Stimulated activated CD8-positive, alpha-beta memory T cell treated with anti-CD3 and anti-CD28 coated beads, Interleukin-7, amount 100 ng/mL, for 48 hours (primary cell): Measurements from ENCODE around the gene SPATA9.
A peak's percentile ranks its signal among the peaks of the same experiment; 100 is the strongest.
"Not testable (repeated sequence)": the region's sequence is repeated elsewhere in the genome, so short reads cannot be mapped to it uniquely, and the experiment has no call there.

Experiments used
- DNase-seq, 2 donors: peaks; one replicate each; pipeline ENCODE4 v3.0.0-alpha.2; 2020; ENCODE audit warnings: low read depth in 1 of 2; ENCODE audit errors: extremely low read depth in 1 of 2

The SPATA9 gene

DNA sequence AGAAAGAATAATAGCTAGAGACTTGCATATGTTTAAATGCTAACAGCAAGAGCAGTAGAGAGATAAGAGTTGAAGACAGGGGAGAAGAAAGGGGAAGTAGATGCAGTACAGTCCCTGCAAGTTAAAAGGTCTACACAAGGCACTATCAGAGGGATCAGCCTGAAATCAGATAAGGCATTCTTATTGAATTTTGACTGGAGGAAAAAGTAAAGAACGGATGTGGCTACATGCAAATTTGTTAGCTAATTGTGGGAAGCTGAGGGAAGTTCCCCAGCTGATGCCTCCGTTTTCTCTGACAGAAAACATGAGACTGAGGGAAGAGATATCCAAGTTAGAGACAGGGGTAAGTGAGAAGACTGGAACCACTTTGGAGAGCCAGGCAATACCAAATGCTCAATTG lies 35.4 kb upstream of the SPATA9 start:
- DNase-seq = no peak

DNA sequence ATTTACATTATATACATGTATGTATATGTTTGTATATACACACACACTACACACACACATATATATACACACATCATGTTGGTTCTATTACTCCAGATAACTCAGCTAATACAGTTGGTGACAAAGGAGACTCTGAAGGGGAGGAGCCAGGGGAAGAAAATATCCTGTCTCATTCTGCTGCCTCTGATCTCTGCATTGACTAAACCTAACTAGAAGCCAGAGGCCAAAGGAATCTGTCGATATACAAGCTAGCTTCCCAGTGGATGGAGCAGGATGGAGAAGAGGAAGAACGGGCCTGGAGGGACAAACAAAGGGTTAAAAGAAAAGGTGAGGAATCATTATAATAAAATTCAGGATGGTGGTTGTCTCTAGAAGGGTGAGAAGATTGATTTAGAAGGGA lies 34.6 kb upstream of the SPATA9 start:
- DNase-seq = no peak

DNA sequence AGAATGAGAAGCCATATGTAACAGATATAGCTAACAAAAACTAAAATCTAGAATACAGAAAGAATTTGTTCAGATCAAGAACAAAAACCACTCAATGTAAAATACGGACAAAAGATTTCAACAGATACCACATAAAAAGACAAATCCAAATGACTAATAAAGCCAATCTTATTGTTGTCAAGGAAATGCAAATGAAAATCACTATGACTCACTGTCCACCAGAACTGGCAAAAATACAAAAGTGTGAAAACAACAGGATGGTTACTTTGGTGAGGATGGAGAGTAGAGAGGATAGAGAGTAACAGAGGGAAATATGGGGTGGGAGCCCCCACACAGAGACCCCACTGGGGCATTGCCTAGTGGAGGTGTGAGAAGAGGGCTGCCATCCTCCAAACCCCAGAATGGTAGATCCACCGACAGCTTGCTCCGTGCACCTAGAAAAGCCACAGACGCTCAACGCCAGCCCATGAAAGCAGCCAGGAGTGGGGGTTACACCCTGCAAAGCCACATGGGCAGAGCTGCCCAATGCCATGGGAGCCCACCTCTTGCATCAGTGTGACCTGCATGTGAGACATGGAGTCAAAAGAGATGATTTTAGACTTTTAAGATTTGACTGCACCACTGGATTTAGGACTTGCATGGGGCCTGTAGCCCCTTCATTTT lies 33.1 kb upstream of the SPATA9 start:
- no peak for DNase-seq

DNA sequence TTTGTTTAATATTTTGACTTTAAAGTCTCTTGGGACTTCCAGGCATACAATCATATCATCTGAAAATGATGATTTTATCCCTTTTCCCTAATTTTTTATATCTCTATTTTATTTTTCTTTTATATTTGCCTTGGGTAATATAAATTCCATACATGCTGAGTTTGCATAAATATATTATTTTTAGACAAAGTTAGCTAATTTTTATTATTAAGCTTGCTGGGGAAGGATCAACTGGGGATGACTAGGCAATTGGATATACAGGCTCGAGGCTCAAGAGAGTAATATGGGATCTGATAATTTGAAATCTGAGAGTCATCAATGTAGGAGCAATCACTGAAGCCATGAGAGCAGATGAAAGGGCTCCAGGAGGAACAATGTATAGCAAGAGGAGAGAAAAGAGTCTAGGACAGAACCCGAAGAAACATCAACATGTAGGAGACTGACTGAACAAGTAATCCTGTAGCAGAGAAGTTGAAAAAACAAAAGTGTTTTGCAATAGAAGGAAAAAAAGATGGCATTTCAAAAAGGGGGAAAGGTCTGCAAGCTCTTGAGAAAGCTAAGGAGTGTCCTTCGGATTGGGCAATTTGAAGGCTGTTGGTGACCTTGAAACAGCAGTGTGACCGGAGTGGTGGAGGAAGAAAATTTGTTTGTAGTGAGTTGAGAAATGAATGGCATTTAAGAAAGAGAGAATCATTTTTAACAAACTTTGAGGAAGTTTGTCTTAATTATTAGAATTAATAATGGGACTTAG lies 31.3 kb upstream of the SPATA9 start:
- DNase-seq = no peak

DNA sequence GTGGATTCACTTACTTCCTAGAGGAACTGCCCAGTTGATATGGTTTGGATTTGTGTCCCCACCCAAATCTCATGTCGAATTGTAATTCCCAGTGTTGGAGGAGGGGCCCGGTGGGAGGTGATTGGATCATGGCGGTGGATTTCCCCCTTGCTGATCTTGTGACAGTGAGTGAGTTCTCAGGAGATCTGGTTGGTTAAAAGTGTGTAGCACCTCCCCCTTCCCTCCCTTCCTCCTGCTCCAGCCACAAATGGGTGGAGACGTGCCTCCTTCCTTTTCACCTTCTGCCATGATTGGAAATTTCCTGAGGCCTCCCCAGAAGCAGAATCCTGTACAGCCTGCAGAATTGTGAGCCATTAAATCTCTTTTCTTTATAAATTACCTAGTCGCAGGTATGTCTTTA lies 30.5 kb upstream of the SPATA9 start:
- not testable (repeated sequence) for DNase-seq

DNA sequence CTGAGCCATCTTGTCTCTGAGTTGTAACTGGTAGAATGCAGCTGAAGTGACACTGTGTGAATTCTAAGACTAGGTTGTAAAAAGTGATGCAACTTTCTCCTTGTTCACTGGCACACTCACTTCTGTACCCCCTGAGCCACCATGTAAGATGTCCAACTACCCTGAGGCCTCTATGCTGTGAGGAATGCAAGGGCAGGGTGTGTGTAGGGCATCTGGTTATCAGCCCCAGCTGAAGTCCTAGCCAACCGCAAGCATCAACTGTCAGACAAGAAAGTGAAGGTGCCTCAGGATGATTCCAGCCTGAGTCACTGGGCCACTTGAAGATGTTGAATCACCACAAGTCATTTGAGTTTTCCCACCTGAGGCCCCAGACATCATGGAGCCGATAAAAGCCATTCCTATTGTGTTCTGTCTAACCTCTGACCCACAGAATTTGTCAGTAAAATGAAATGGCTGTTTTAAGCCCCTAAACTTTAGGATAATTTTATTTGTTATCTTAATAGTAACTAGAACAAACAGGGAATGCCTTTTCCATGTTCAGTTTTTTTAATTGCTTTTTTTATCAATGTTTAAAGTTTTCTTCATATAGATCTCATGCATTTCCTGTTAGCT lies 29.7 kb upstream of the SPATA9 start:
- peak in 1 of 2 donors; percentile 68 for DNase-seq

DNA sequence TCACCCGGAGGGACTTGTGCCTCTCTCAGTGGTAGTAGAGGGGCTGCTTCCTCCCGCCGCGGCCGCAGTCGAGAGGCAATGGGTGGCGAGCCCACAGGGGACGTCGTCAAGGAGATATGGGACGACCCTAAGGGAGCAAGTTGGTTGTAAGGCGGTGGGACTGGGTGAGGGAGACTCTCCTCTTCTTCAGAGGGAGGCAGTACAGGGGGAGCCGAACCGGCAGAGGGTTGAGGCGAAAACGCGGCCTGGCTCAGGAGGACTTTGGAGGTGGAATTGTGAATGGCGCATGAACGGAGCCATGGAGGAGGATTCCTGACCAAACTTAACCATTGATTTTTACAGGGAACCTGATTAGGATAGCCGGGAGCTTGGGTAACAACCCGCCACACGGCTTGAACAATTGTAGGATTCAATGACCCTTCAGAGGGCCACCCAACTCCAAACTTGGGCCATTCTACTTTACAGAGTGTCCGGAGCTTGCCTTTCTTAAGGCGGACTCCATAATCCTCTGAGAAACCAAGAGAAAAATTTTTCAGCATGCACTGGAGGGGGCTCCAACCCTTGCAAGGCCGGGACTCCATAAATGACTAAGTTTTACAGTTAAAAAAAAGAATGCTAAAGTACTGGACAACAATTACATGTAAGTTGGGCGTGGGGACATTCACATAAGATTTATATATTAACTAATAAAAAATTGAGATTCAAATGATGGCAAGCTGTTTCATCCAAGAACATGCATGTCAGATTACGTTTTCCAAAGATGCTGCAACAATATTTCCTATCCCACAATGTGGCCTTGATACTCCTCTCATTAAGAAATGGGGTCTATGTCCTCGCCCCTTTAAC lies 28.9 kb upstream of the SPATA9 start:
- no peak for DNase-seq

DNA sequence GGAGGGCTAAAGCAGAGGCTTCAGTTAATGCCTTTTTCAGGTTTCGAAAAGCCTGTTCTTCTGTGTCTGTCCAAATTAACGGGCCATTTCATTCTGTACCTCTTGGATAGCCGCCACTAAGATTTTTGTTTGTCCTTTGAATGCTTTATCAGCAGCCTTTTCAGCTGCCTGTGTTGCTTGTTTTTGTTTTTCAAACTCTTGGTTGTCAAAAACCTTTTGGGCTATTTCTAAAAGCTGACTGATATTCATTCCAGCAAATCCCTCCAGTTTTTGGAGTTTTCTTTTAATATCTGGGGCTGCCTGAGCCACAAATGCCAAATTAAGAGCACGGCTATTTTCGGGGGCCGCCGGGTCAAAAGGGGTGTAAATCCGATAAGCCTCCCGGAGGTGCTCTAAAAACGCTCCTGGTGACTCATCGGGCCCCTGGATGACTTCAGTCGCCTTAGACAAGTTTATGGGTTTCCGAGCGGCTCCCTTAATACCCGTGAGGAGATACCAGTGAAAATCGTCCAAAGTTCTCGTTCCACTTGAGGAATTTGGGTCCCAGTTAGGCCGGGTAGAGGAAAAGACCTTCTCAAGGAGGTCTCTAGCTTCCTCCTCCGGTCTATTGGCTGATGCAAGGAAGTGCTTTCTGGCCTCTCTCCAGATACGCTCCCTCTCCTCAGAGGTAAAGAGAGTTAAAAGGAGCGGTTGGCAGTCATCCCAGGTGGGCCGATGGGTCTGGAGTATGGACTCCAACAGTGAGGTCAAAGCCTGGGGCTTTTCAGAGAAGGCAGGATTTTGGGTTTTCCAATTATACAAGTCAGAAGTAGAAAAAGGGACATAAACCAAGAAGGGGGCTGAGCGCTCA lies 28.1 kb upstream of the SPATA9 start:
- DNase-seq = not testable (repeated sequence)

DNA sequence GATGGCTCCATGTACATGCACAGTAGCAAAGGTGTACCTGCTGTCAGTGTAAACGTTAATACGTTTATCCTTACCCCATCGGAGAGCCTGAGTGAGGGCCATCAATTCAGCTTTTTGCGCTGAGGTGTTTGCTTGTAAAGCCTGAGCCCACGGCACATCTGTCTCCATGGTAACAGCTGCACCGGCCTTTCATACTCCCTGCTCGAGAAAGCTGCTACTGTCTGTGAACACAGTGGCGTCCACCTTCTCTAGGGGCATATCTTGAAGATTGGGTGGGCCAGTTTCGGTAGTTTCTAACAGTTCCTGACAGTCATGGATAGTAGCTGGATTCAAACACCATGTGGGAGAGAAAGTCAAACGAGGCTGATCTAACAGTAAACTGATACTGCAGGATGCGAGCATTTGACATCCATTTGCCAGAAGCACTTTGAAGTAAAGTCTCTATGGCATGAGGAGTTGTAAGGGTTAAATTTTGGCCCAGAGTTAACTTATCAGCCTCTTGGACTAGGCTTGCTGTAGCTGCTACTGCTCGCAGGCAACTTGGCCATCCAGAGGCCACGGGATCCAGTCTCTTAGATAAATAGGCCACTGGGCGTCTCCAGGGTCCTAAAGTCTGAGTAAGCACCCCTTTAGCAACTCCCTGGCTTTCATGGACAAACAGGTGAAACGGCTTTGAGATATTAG lies 27.3 kb upstream of the SPATA9 start:
- no peak for DNase-seq

DNA sequence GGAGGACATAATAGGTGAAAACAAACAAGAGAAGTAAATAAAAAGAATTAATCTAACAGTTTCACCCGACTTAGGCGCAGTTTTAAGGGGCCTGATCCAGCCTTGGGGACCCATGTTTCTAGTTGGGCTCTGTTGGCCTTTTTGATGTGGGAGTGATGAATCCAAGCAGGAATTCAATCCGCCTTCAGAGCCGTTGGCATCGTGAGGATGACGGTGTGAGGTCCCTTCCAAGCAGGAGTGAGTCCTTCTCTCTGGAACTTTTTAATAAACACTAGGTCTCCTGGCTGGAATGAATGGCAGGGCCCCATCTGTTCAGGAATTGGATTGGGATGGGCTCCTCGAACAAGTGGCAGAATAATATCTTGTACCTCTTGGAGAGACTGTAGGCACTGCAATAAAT lies 26.1 kb upstream of the SPATA9 start:
- no peak for DNase-seq

DNA sequence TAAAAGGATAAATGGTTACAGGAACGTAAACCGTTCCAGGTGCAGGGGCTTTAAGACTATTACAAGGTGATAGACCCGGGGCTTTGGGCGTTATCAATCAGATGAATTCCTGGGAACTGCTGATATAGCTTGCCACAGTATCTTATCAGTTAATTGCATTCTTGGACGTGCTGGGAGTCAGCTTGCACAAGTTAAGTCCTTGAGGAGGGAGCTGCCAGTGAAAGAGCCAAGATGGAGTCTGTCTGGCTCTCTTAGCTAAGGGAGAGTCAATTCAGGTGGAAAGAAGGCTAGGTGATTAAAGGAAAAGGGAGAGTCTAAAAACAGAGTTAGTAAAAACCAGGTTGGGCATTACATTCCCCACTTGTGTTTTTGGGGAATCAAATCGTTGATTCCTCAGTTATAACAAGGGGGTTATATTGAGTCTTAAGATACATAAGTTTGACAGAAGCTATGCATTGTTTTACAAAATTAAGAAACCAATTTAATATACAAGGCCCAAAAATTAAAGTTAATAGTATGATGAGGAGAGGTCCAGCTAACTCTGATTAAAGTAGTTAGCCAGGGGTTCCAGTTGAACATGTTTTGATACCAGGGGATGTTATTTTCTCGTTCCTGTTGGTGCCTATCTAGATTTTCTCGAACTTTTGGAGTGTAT lies 24.9 kb upstream of the SPATA9 start:
- not testable (repeated sequence) for DNase-seq

DNA sequence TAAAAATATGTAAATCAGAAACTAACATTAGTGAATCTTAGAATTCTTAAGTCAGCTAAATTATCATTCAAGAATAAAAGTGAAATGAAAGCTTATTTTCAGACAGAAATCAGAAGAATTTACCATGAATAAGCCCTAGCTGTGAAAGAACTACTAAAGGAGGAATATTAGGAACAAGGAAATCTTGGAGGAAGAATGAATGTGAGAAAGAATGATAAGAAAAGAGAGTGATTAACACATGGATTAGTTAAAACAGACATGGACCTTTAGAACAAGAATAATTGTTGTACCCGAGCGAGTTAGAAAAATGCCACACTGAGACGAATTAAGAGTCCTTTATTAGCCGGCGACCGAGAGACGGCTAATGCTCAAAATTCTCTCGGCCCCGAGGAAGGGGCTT lies 24.3 kb upstream of the SPATA9 start:
- DNase-seq = no peak

DNA sequence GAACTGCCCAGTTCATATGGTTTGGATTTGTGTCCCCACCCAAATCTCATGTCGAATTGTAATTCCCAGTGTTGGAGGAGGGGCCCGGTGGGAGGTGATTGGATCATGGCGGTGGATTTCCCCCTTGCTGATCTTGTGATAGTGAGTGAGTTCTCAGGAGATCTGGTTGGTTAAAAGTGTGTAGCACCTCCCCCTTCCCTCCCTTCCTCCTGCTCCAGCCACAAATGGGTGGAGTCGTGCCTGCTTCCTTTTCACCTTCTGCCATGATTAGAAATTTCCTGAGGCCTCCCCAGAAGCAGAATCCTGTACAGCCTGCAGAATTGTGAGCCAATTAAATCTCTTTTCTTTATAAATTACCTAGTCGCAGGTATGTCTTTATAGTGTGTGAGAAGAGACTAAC lies 23.4 kb upstream of the SPATA9 start:
- DNase-seq = not testable (repeated sequence)

DNA sequence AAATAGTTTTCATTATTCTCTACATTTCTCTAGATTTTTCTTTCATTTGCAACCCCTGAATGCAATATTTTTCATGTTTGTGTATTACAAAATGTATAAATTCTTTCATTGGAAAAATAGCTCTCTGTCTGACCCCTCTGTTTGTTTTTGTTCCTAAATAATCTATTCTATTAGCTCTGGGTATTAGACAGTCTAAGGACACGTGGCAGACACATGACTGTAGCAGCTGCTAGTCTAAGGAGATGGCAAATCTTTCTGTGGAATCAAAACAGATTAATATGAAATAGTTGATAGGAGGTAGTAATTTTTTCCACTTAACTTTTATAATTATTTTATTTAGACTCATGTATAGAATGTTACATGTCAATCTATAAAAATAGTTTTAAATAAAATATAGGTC lies 21.4 kb upstream of the SPATA9 start:
- DNase-seq = no peak

DNA sequence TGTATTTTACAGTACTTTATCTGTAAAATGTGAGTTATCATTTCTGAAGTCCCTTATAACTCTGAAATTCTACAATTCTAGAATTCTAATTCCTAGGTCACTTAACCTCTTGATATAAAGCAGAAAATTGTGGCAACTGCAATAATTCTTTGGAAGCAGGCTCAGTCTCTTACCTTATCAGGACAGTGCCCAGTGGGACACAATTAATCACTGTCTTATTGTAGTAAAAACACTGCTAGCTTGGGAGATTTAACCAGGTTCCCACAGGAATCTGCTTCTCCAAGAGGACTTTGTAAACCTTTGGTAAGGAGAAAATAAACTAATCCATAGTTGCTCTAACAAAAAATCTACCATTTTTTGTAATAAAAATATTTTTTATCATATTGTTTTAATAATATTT lies 18.3 kb upstream of the SPATA9 start:
- DNase-seq = no peak

DNA sequence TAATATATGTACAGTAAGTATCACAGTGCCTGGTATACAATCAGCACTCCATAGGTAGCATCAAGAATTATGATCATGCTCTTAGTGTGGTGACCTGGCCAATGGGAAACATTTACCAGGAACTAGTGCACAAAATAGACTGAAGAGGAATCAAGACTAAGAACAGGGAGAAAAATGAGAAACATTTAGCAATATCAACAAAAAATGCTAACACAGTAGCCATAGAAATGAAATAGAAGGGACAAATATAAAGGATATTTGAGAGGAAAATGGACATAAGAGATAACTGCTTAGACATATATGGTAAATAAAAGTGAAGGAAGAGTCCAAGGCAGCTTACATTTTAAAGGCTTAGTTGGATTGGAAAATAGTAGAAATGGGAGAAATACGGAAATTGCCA lies 16.5 kb upstream of the SPATA9 start:
- DNase-seq = no peak

DNA sequence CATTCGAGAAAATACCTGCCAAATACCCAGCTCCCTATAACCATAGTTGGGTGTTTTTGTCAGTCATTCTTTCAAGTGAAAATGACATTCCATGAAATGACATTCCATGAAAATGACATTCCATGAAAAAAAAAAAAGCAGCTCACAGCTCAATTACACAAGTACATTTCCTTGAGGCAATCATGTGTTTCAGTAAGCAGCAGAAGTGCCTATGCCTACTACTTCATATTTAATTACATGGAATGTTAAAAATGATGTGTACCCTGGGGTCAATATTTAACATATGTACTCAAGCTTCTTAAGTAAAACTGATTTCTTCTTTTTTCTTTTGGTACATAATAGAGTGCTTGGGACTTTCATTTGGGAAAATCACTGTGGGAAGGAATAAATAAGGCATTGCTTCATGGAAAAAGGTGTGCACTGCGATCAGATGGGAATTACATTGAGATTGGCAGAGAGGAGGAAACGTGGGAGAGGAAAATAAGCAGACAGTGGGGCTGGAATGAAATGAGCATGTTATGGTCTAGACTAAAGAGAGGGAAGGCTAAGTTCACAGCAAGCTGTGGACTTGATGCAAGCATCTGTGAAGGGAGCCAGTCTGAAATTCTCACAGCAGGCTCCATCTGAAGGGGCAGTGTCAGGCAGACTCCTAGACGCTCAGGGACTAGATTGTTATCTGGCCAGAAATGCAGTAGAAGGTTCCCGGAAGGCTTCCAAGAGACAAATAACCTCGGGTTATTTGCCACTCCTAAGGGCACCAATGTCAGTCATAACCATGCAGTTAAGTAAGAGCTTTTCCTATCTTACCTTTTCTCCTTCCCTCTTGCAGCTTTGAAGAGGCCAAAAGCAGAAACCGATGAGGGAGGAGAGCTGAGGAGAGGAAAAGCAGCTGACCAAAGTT lies 15.2 kb upstream of the SPATA9 start:
- no peak for DNase-seq

DNA sequence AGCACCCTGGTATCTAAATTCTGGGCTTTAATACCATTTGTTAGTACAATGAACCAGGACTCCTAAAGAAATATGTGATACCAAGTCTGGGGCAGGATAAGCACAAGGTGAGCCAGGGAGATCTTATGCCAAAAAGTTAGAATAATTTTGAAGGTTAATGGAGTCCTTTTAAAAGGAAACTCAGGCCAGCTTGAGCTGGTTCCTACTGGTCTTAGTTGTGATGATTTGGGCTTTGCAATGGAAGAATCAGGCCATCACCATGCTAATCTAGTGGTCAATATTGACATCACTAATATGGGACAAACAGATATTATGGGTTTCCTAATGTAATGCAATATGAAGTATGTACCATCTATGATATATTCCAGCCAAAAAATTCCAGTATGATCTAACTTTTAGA lies 7.5 kb upstream of the SPATA9 start:
- DNase-seq = no peak
